GM18868 (cell line): ENCODE data around the gene DNAJC5G.

ENCODE experiments used
- ATAC-seq: cut with Tn5 transposase; IDR thresholded peaks from one replicate; pipeline ENCODE4 v1.9.1; 2021; ENCODE audit warnings: mild to moderate bottlenecking, moderate library complexity; ENCODE audit not compliant: unreplicated experiment

The DNAJC5G gene, protein sequence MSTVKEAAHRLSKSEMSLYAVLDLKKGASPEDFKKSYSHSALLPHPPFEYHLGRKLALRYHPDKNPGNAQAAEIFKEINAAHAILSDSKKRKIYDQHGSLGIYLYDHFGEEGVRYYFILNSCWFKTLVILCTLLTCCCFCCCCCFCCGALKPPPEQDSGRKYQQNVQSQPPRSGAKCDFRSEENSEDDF

GRCh38 chr2:27275211-27276150, at the start of gene DNAJC5G:
TSS of gene DNAJC5G (plus strand) at chr2:27275433. CDS start at chr2:27276729, 1,296 bp downstream.
- ATAC-seq: no peak

DNA sequence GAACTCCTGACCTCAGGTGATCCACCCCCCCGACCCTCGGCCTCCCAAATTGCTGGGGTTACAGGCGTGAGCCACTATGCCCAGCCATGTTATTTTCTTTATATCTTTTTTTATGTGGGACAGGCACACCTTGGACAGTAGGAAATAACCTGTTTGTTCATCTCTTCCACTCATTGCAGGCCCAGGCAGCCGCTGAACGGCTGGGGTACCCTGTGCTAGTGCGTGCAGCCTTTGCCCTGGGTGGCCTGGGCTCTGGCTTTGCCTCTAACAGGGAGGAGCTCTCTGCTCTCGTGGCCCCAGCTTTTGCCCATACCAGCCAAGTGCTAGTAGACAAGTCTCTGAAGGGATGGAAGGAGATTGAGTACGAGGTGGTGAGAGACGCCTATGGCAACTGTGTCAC, 49.7 kb upstream of the DNAJC5G start:
- no peak for ATAC-seq

GRCh38 chr2:27227501-27227900, 47.7 kb upstream of the DNAJC5G start:
- ATAC-seq: no peak

- ATAC-seq: no peak
Measured at GRCh38 chr2:27231921-27232320, 43.3 kb upstream of the DNAJC5G start.

GRCh38 chr2:27233341-27233740, 41.9 kb upstream of the DNAJC5G start:
- ATAC-seq: no peak

GRCh38 chr2:27236136-27236535, 39.1 kb upstream of the DNAJC5G start:
- ATAC-seq: no peak

- ATAC-seq: no peak
Measured at GRCh38 chr2:27236626-27237025, 38.6 kb upstream of the DNAJC5G start.

DNA sequence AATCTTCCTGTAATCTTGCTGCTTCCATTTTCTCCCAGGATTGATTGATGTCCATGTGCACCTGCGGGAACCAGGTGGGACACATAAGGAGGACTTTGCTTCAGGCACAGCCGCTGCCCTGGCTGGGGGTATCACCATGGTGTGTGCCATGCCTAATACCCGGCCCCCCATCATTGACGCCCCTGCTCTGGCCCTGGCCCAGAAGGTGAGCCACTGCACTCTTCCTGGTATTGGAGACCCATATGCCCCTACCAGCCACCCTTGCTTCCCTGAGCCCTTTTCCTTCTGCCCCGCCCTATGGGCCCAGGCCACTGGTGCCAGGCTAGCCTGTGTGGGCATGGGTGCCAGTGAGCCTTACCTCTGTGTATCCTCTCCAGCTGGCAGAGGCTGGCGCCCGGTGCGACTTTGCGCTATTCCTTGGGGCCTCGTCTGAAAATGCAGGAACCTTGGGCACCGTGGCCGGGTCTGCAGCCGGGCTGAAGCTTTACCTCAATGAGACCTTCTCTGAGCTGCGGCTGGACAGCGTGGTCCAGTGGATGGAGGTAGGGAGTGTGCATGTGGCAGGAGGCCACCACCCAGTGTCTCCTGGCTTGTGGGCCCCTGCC, 37.8 kb upstream of the DNAJC5G start:
- ATAC-seq: no peak

DNA sequence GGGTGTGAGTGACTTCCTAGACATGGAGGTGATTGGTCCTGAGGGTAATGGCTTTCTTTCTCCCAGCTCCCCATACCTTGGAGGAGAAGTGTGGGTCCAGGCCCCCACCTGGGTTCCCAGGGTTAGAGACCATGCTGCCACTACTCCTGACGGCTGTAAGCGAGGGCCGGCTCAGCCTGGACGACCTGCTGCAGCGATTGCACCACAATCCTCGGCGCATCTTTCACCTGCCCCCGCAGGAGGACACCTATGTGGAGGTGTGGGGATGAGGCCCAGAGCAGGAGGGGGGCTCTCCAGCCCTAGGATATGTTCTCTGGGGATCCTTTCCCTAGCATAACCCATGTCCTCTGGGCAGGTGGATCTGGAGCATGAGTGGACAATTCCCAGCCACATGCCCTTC, 36.3 kb upstream of the DNAJC5G start:
- ATAC-seq: no peak

DNA sequence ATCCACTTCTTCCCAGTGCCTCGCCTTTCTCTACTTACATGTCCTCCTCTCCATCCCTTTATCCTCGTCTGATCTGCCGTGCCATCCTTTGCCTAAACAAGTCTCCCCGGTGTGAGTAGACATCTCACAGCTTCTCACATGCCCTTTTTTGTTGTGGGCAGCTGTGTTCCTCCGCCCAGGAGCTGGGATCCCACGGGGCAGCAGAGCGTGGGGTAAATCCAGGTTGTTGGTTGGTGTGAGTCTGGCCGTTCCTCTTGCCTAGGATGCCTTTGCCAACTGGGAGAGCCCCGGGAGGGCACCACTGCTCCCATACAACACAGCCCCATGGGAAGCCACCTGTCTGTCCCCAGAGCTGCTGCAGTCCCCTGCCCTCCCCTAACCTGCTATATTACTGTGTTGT, 34.8 kb upstream of the DNAJC5G start:
- ATAC-seq: no peak

GRCh38 chr2:27241761-27242613, 33.2 kb upstream of the DNAJC5G start:
- no peak for ATAC-seq

GRCh38 chr2:27242614-27242951, 32.6 kb upstream of the DNAJC5G start:
- ATAC-seq: no peak

GRCh38 chr2:27243391-27244130, 31.7 kb upstream of the DNAJC5G start:
- ATAC-seq: no peak

- ATAC-seq: no peak
Measured at GRCh38 chr2:27245116-27245515, 30.1 kb upstream of the DNAJC5G start.

- no peak for ATAC-seq
Measured at GRCh38 chr2:27245626-27246025, 29.6 kb upstream of the DNAJC5G start.

DNA sequence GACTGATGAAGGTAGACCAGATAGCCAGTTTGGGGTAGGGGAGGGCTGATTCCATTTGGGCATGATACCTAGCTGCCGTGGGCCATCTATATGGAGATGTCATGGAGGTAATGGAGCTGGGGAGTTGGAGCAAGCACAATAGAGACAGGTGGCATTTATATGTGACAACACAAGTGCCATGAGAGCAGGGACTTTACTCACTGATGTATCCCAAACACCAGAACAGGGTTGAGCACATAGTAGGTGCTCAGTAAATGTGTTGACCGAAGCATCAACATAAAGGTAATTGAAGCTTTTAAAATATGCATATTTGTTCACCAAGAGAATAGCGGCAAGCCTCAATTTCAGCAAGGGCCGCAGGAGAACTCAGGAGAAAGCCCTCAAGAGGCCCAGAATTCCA, 27.3 kb upstream of the DNAJC5G start:
- no peak for ATAC-seq

DNA sequence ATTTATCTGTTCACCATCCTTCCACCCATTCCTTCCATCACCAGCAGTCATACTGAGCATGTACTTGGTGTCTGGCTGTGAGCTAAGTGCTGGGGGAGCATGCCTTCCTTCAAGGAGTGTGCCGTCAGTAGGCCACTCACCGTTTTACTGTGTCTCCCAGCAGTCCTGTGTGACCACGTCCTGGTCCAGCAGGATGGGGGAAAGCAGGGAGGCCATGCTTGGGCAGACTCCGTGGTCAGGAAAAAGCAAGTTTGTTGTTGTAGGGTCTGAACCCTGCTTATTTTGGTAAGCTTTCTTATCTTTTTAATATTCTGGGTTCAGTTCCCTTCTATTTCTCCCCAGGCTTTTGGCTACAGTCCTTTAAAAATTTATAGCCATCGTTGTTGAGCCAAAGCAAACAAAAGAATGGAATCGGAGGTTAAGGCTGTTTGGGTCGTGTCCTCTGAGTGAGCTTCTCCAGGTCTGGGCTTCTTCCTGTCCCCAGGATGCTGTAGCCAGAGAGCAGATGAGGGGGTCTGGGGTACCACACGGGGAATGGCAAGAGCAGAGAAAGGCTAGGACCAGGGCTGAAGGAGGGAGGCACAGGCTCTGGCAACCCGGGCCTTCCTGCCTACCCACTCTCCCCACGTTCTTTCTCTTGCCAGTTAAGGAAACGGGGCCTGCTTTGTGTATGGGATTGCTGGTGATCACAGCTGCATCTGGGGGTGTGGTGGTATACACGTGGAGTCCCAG, 25.9 kb upstream of the DNAJC5G start:
- no peak for ATAC-seq

- no peak for ATAC-seq
Measured at GRCh38 chr2:27249891-27250651, 25.2 kb upstream of the DNAJC5G start.
